CD4-positive, alpha-beta T cell treated with Interleukin-6 for 4 hours (primary cell): ENCODE results near the gene TASOR.

Experiments used
- DNase-seq: peaks from one replicate; pipeline ENCODE4 v3.0.0-alpha.2; 2020; ENCODE audit warnings: mixed read lengths

TASOR gene

DNA sequence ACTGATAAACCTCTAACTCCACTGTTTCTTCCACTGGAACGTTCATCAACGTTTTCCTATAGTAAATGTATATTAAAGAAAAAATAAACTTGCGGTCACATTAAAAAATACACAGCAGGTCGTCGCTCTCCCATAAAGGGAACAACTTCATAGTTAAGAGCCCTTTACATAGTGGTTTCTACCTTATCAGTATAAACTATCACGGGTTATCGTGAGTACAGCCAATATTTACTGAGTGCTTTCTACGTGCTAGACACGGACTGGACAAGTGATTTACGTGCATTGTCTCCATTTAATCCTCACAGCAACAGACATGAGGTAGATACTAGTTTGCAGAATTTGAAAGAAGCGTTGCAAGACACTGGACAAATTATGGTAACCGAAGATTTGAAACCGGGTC lies 964 bp upstream of the TASOR start:
- no peak for DNase-seq

DNA sequence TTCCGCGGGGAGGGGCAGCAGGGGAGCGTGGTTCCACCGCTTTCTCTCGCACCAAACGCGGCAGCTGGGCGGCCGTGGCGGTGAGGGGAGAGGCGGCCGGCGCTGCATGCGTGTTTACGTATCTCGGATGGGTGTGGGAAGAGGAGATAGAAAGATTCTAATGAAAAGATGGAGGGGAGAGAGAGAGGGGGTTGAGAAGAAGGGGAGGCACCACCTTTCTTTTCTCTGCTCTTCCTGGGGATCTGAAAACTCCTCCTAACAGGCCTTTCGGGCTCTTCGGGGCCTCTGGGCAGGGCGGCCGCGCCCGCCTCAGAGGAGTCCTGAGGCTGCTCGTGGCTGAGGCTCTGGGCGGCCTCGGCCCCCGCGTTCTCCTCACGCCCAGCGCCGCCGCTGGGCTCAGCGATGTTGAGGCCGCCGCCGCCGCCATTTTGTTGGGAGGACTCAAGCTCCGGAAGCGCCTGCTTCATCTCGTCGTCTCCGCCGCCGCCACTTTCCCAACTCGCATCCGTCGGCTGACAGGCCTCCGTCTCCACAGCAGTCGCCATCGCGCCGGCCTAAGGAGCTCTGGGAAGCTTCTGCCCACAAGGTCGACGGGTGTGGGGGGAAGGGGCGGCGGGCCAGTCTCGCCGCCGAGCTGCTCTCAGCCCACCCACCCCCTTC lies 473 bp downstream of the TASOR start:
- peak; percentile 81 for DNase-seq

DNA sequence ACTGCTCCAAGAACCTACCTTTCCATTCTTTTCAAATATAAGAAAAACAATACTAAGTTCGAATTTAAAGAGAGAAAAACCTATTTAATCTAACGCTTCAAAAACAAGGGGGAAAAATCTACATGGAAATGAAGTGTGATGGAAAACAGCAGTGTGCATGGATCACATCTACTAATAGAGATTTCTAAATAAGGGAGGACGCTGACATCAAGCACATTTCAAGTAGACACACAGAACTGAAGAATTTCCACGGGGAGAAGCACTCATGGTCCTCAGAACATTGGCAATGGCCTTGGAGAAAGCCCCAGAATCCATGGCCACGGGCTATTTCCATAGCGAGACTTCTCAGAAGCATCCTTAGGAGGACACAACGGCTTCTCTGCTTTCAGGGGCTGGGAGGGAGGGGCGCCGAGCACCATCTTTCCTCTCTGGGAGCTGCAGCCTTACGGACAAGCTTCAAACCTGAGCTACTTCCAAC lies 1.0 kb downstream of the TASOR start:
- DNase-seq, result no peak

DNA sequence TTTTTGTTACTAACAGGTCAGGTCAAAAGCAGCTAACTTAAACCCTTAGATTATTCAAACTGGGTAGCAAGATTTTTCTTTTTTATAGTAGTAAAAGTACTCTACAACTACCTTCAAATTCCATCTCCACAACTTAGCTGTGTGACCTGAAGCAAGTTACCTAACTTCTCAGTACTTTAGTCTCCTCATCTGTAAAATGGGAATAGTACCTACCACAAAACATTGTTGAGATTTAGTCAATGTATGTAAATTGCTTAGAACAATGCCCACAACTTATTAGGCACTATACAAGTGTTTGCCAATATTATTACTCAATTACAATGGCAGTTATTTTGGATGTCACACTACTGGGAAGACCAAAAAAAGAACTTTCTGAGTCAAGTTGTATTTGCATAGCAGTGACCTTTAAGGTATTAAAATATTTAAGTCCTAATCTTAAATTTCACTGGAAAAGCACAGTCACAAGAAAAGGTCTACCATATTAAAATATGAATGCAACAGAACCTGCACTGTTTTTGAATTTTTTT lies 2.9 kb downstream of the TASOR start:
- DNase-seq, result no peak

DNA sequence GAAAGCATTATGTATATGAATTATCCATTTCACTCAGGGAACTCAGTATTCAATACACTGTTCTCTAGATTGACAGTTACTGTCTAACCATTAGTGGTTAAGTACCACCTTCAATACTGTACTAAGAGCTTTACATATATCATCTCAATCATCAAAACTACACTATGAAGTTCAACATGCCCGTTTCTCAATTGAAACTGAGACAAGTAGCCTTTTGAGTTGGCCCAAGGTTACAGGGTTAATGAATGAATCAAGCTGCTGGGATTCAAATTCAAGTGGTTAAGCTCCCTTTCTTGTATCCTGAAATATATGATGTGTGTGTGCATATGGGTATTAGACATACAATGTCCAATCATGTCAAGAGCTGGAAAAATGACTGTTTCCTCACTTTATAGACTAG lies 5.8 kb downstream of the TASOR start:
- no peak for DNase-seq

DNA sequence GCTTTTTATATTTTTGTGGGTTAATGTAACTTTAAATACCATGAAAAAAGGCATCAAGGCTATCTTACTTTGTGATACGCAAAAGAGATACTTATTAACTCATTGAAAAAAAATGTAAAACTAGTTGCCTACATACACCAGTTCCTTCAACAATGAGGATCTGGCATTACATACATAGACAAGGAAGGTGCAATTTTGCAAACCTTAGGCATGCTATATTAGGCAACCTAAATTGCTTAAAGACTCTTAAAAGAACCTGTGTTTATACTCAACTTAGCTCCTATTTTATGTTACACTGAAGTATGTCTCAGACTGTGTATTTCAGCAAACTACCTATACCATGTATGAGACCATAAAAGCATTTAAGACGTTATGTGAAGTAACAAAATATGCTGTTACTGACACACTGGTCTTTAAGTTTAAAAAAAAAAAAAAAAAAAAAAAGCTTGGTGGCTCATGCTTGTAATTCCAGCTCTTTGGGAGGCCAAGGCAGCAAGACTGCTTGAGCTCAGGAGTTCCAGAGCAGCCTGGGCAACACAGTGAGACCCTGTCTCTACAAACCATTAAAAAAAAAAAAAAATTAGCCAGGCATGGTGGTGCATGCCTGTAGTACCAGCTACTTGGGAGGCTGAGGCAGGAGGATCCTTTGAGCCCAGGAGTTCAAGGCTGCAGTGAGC lies 9.1 kb downstream of the TASOR start:
- DNase-seq, result no peak

DNA sequence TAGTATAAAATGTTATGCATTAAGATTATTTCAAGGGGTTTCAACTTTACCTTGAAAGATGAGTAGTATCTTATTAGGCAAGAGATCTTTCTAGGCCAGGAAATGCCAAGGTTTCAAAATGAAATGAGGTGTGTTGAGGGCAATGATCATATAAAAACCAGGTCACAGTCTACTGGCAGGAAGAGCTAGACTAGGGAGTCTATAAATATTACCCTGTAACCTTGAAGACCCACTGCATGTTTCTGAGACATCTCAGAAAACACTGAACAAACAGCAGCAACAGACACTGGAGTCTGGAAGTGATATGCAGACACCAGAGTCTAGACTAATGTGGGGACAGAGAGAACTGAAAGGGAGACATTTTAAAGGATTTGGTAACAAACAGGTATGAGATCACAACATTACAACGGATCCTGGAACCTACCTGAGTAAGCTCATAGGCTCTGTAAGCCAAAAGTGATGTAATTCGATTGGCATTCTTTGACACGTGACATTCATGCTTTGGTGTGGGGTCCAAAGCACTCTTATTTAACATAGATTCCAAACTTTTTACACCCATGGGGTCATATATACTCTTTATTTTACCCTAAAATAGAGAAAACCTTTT lies 15.0 kb downstream of the TASOR start:
- no peak for DNase-seq

DNA sequence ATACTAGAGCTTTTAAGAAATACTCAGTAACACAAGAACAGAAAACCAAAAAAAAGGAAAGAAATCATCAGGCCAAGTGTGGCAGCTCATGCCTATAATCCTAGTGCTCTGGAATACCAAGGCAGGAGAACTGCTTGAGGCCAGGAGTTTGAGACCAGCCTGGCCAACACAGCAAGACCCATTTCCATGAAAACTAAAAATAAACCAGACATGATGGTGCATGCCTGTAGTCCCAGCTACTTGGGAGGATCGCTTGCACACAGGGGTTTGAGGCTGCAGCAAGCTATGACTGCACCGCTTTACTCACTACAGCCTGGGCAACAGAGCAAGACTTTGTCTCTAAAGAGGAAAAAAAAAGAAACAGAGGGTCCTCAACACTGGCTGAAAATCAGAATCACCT lies 18.2 kb downstream of the TASOR start:
- DNase-seq, result no peak

DNA sequence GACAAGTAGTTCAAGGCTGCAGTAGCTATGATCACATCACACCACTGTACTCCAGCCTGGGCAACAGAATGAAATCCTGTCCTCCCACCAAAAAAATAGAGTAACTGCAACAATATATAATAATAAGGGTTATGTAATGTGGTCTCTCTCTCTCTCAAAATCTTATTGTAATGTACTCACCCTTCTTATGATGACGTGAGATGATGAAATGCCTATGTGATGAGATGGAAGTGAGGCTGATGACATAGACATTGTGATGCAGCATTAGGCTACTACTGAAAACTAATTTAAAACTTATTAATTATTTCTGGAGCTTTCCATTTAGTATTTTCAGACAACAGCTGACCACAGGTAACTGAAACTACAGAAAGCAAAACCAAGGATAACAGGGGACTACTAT lies 27.4 kb downstream of the TASOR start:
- no peak for DNase-seq

DNA sequence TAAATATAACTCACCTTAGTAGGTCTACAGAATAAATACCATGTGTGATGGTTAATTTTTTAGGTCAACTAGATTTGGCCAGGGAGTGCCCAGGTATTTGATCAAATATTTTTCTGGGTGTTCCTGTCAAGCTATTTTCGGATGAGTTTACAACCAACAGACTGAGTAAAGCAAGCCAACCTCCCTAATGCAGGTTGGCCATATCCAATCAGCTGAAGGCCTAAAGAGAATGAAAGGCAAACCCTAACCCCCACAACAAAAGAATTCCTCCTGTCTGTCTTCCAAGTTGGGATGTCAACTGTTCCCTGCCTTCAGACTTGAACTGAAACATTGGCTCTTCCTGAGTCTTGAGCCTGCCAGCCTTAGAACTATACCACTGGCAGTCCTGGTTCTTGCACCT lies 28.6 kb downstream of the TASOR start:
- DNase-seq, result no peak

DNA sequence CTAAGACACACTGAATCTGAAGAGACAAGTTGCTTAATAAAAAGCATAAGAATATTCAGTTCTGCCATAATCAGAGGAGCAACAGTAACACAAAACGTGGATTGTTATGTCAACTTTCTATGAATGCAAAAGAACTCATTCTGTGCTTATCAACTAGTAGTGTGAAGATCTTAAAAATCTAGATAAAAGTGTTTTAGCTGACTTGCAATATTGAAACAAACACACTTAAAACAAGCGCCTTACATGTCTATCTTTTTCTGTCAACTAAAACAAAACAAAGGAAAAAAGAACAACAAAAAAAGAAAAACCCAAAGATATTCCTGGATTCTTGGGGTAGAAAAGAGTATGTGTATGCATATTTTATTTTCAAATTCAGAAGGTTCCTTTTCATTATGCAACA lies 37.7 kb downstream of the TASOR start:
- no peak for DNase-seq

DNA sequence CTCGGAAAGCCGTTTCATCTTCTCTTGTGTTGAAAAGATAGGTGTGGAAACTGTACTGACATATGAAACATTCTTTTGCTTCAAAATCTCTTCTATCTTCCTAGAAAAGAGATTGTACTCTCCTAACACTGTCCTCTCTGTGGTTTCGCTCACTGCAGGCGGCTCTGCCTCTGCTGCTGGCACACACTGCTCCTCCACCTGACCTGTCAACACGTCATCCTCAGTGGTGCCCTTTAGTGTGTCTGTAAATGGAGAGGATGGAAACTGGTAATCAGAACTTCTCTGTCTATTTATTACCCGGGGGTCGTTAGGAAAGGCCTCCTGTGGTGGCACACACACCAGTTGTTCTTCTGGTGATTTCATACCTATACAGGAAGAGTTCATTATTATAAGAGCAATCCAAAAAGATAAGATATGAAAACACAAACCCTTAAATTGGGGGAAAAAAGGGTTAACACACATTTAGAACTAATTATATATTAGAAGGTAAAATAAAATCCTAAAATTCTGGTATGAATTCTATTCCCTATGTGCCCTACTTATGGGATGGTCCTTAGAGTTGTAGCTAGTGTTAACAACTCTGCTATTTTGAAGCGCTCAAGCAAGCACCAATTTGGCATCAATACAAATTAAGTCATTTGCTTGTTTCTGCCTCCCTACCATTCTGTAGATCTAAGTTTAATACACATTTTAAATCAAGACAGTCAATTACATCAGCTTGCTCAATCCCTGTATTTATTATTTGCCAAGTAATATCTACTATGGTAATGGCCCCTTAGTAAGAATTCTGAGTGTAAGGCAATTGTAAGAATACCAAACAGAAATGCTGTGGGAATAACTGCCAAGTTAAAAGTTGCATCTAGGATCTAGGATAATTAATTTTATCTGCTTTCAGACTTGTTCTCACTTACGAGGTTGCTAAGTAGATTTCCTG lies 49.2 kb downstream of the TASOR start:
- DNase-seq, result no peak
